Mucosa of gallbladder (tissue), 1 donor: Measurements from ENCODE around the gene ROCK2. TPM values are rescaled to one million over a fixed set of nuclear protein-coding genes. Genes with fewer than 3 reads are reported as not detected.

Experiments used
- DNase-seq: peaks from one replicate; pipeline ENCODE4 v3.0.0-alpha.2; 2020; ENCODE audit warnings: low spot score
- total RNA-seq: library from RNA; stranded (reverse); gene quantifications from one replicate; pipeline ENCODE4 v1.2.1, GENCODE V29; 2021
- donor health status: DM: no; HTN: no; CAD: no.

The ROCK2 gene
- total RNA-seq, 1 donor from 2014 or later: 42.2 TPM

DNA sequence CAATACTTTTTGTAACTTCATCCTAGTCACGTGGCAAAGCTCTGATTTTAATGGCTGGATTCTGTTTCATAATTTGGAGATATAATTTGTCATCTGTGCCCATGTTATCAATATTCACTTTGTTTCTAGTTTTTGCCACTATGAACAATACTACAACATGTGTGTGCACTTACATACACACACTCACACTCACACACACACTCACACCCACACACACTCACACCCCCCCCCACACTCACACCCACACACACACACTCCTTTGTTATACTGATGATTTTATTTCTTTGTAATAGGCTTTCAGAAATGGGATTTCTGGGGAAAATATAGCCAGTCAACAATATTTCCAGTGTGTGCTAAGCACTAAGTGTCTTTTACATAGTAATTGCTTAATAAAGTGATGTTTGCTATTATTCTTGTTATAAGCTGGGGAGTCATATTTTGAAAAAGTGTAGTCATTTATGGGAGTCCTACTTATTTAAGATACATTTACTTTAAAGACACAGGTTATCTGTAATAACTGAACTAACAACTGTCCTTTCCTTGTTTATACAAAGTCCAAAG, 22.8 kb upstream of the ROCK2 start:
- DNase-seq: no peak

GRCh38 chr2:11366326-11366741, 21.9 kb upstream of the ROCK2 start:
- no peak for DNase-seq

DNA sequence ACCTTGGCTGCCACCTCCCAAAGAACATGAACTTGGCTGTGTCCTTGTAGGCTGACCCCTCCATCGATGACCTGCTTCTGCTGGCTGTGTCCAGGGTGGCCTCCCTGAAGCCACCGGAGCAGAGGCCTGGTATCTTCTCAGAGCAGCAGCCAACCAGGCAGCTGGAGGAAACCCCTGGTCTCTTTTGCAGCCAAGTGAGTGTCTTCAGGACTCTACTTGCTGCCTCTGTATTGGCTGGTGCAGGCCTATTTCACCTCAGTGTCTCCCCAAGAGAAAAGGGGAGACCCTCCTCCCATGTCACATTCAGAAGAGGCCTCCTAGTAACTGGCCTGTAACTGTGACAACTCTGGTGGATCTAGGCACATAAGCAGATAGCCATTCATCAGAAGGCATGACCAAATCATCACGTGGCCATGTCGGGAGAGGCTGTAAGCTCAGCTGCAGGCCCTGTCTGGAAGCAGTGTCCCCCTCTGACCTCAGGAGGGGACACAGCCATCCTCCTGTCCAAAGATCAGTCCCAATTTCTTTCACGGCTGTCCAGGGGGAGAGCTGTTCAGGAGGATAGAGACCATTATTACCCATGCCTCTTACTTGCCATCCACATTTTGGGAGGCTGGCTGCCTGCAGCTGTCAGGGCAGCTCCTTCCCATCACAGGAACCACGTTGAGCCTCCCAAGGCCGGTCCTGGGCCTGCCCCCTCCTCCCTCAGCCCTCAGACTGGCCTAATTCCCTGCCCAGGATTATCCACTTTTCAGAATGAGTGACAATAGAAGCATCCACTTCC, 20.9 kb upstream of the ROCK2 start:
- DNase-seq: no peak

DNA sequence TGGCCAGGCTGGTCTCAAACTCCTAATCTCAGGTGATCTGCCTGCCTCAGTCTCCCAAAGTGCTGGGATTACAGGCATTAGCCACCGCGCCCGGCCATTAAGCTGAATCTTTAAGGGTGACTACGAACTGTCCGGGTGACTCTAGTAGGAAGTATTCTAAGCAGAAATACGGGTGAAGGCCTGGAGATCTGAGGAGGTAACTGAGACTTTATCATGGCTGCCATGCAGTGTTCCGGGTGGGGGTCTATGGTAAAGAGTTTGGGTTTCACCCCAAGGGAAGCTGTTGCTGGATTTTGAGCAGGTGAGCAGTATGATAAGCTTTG, 20.1 kb upstream of the ROCK2 start:
- no peak for DNase-seq

GRCh38 chr2:11363868-11364564, 19.6 kb upstream of the ROCK2 start:
- no peak for DNase-seq

- no peak for DNase-seq
Measured at GRCh38 chr2:11359865-11360264, 15.4 kb upstream of the ROCK2 start.

DNA sequence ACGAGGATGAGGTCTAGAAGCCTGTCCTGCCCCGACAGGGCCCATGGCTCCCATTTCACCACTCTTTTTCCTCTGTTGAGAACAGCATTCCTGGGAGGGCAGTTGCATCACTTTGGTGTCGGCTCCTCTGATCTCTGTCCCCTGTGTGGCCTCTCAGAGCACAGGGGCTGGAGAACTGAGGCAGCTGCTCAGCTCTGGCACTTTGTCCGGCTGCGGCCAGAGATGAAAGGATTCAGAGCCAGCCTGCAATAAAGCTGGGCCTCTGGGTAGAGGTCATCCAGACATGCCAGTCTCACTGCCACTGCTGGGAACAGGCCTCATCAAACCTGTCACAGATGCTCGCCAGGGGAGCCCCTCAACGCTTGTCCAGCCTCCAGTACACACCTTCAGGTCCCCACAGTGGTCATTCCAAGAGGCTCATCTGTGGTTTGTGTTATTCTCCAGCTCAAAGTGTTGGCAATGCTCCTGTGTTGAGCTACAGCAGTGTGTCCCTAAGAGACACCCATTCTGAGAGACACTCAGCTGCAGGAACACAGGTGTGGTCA, 13.1 kb upstream of the ROCK2 start:
- DNase-seq: no peak

GRCh38 chr2:11356764-11357163, 12.3 kb upstream of the ROCK2 start:
- no peak for DNase-seq

- no peak for DNase-seq
Measured at GRCh38 chr2:11355194-11356053, 11.0 kb upstream of the ROCK2 start.

DNA sequence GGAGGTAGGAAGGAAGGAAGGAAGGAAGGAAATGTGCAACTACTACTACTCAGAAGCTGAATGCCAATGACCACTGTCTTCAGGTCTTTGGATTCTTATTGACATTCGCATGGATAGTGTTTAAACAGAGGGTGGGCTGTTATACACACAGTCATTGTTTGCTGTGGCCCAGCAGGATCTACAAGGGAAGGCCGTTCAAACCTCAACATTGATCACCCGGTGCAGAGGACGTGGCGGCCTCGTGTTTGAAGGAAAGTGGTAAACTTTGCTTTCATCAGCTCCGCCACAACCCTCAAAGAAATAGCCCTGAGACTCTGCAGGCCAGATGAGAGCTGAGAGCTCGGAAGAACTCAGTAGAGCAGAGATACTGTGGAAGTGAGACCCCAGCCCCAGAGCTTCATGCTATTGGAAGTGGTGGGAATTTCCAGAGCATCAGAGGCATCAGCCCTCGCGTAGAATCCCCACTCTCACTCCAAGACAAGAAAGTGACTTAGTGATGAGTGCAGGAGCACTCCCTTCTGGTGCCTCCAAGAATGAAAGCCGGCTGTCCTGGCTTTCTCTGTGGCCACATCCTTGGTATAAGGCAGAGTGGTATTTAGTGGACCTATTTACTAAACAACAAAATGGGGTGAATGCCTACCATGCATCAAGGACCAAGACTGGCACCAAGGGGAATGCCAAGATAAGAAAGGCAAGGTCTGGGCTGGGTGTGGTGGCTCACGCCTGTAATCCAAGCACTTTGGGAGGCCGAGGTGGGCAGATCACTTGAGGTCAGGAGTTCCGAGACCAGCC, 10.1 kb upstream of the ROCK2 start:
- no peak for DNase-seq

GRCh38 chr2:11352781-11353537, 8.5 kb upstream of the ROCK2 start:
- DNase-seq: no peak

- DNase-seq: peak; percentile 58
Measured at GRCh38 chr2:11348209-11348749, 3.8 kb upstream of the ROCK2 start.

- DNase-seq: no peak
Measured at GRCh38 chr2:11347403-11347959, 3.0 kb upstream of the ROCK2 start.

- no peak for DNase-seq
Measured at GRCh38 chr2:11346023-11346482, 1.6 kb upstream of the ROCK2 start.

DNA sequence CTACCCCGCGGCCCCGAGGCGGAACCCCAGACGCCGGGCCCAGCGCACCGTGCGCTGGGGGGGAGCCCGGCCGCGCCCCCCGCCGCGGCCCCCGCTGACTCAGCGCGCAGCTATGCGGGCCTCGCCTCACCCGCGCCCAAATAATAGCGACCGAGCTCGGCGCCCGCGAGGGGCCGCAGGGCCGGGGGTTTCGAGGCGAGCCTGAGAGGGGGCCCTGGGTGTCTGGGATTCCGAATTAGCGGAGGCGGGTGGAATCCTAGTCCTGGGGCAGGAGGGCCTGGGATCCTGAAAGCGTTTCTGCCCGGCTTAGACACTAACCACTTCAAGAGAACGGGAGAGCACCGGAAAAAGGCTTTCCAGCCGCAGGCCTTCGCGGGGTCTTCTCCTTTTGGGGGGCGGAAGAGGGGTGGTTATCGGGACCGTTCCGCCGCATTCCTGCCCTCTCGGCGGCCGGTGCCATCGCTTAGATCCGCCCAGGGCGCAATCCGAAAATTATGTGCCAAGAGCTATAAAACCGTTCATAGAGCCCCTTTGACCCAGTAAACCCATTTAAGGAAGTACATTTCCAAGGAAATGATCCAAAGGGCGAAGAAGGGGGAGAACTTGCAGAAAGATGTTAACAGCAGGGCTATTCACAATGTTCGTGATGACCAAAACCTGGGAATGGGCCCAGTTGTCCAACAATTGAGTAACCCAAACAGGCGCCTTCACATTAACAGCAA, 681 bp upstream of the ROCK2 start:
- peak; percentile 34 for DNase-seq

DNA sequence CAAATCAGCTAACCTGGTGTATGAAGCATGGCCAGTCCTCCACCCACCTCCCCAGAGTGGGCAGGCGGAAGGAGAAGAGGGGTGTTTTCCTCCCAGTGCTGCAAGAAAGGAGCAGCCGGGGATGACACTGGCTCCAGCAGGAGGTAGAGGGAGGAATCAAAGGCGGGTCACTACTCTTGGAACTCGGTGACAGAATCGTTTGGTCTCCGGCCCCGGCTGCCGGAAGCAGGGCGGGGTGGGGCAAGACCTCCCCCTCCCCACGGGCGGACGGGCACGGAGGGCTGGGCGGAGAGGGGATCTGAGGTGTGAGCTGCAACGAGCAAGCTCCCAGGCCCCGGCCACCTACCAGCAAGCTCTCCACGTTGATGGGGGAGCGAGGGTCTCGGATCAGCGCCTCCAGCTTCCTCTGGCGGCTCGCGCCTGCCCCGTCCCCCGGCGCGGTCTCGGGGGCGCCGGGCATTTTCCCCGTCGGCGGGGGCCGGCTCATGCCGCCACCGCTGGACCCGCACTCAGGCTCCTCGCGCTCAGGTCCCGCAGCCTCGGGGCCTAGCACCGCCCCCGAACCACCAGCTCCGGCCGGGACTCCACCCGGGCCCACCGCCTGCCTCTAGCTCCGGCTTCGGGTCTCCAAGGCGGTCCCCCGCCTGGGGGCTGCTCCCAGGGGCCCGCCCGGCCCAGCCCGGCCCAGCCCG, 640 bp downstream of the ROCK2 start:
- DNase-seq: peak; percentile 38

DNA sequence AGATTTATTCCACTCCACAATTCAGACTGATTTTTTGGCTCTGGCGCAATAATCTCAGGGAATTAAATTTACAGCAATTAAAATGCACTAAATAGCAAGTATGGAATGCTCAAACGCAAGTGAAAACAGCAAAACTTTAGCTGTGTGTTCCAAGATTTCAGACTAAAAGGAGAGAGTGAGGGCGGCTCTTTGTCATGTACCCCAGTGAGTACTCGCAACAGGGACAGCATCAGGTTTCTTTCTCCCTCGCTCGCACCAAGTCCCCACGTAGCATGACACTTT, 1.1 kb downstream of the ROCK2 start:
- DNase-seq: no peak

- DNase-seq: no peak
Measured at GRCh38 chr2:11342551-11343367, 1.7 kb downstream of the ROCK2 start.
